ENCODE data around the gene SLC24A3. TPM values are rescaled to one million over a fixed set of nuclear protein-coding genes. Genes with fewer than 3 reads are reported as not detected.

Gene SLC24A3
- total and polyA plus RNA-seq, 4 donors: 17.5 to 64.9 (median 43.8) TPM

- Histone ChIP-seq H3K4me3 (ENCODE audit: low read depth, low read length) (no peak overlapping the region), H3K4me1 (ENCODE audit: control insufficient read depth, insufficient read depth, low read length) (no peaks in the 10 kb centered on the region), H3K27ac (ENCODE audit: low read depth, low read length) (no peak overlapping the region), H3K9me3 (ENCODE audit: control insufficient read depth, insufficient read depth, low read length) (no peaks in the 10 kb centered on the region), H3K36me3 (ENCODE audit: control insufficient read depth, insufficient read depth, low read length) (peaks cover 3% of the 10 kb centered on the region), H3K27me3 (ENCODE audit: control insufficient read depth, insufficient read depth, low read length) (no peaks in the 10 kb centered on the region)
- no peak for DNase-seq (ENCODE audit: low read depth in 4 of 6, low spot score in 6 of 6)
- WGBS (ENCODE audit: insufficient coverage): 60% methylated on average over 1 of the region's 4 CpGs
Measured at GRCh38 chr20:19522836-19523590, 310.6 kb downstream of the SLC24A3 start.

GRCh38 chr20:19524691-19525090 is 312.2 kb downstream of the SLC24A3 start:
- Histone ChIP-seq H3K27ac (ENCODE audit: low read depth, low read length) (no peak overlapping the region), H3K9me3 (ENCODE audit: control insufficient read depth, insufficient read depth, low read length) (no peaks in the 10 kb centered on the region), H3K36me3 (ENCODE audit: control insufficient read depth, insufficient read depth, low read length) (peaks cover 3% of the 10 kb centered on the region), H3K27me3 (ENCODE audit: control insufficient read depth, insufficient read depth, low read length) (no peaks in the 10 kb centered on the region), H3K4me3 (ENCODE audit: low read depth, low read length) (no peak overlapping the region), H3K4me1 (ENCODE audit: control insufficient read depth, insufficient read depth, low read length) (peaks cover 4% of the 10 kb centered on the region)
- no peak for DNase-seq (ENCODE audit: low read depth in 4 of 6, low spot score in 6 of 6)
- 20% methylated on average over 1 of the region's 1 CpG for WGBS (ENCODE audit: insufficient coverage)

- Histone ChIP-seq H3K9me3 (ENCODE audit: control insufficient read depth, insufficient read depth, low read length) (no peaks in the 10 kb centered on the region), H3K27me3 (ENCODE audit: control insufficient read depth, insufficient read depth, low read length) (no peaks in the 10 kb centered on the region), H3K27ac (ENCODE audit: low read depth, low read length) (no peak overlapping the region), H3K4me3 (ENCODE audit: low read depth, low read length) (no peak overlapping the region), H3K4me1 (ENCODE audit: control insufficient read depth, insufficient read depth, low read length) (peaks cover 4% of the 10 kb centered on the region), H3K36me3 (ENCODE audit: control insufficient read depth, insufficient read depth, low read length) (peaks cover 6% of the 10 kb centered on the region)
- WGBS (ENCODE audit: insufficient coverage): 94% methylated on average over 2 of the region's 2 CpGs
- no peak for DNase-seq (ENCODE audit: low read depth in 4 of 6, low spot score in 6 of 6)
Measured at GRCh38 chr20:19527509-19527908, 315.1 kb downstream of the SLC24A3 start.

GRCh38 chr20:19528286-19529030 is 316.0 kb downstream of the SLC24A3 start:
- Histone ChIP-seq H3K36me3 (ENCODE audit: control insufficient read depth, insufficient read depth, low read length) (peaks cover 6% of the 10 kb centered on the region), H3K27ac (ENCODE audit: low read depth, low read length) (no peak overlapping the region), H3K4me1 (ENCODE audit: control insufficient read depth, insufficient read depth, low read length) (peaks cover 4% of the 10 kb centered on the region), H3K4me3 (ENCODE audit: low read depth, low read length) (no peak overlapping the region), H3K9me3 (ENCODE audit: control insufficient read depth, insufficient read depth, low read length) (no peaks in the 10 kb centered on the region), H3K27me3 (ENCODE audit: control insufficient read depth, insufficient read depth, low read length) (no peaks in the 10 kb centered on the region)
- WGBS (ENCODE audit: insufficient coverage): 90% methylated on average over 4 of the region's 5 CpGs
- no peak for DNase-seq (ENCODE audit: low read depth in 4 of 6, low spot score in 6 of 6)

GRCh38 chr20:19530006-19530405 is 317.6 kb downstream of the SLC24A3 start:
- H3K27me3 ChIP-seq (ENCODE audit: control insufficient read depth, insufficient read depth, low read length): no peaks in the 10 kb centered on the region
- H3K4me1 ChIP-seq (ENCODE audit: control insufficient read depth, insufficient read depth, low read length): peaks cover 4% of the 10 kb centered on the region
- H3K4me3 ChIP-seq (ENCODE audit: low read depth, low read length): no peak overlapping the region
- H3K9me3 ChIP-seq (ENCODE audit: control insufficient read depth, insufficient read depth, low read length): no peaks in the 10 kb centered on the region
- H3K27ac ChIP-seq (ENCODE audit: low read depth, low read length): no peak overlapping the region
- peaks cover 6% of the 10 kb centered on the region for H3K36me3 ChIP-seq (ENCODE audit: control insufficient read depth, insufficient read depth, low read length)
- WGBS (ENCODE audit: insufficient coverage): 80% methylated on average over 1 of the region's 5 CpGs
- peak in 2 of 6 donors; percentile 40 to 81 for DNase-seq (ENCODE audit: low read depth in 4 of 6, low spot score in 6 of 6)

GRCh38 chr20:19531446-19531845 is 319.0 kb downstream of the SLC24A3 start:
- peaks cover 3% of the 10 kb centered on the region for H3K9me3 ChIP-seq (ENCODE audit: control insufficient read depth, insufficient read depth, low read length)
- H3K4me1 ChIP-seq (ENCODE audit: control insufficient read depth, insufficient read depth, low read length): peaks cover 4% of the 10 kb centered on the region
- H3K4me3 ChIP-seq (ENCODE audit: low read depth, low read length): no peak overlapping the region
- DNase-seq (ENCODE audit: low read depth in 4 of 6, low spot score in 6 of 6): no peak
- no peaks in the 10 kb centered on the region for H3K27me3 ChIP-seq (ENCODE audit: control insufficient read depth, insufficient read depth, low read length)
- 79% methylated on average over 3 of the region's 5 CpGs for WGBS (ENCODE audit: insufficient coverage)
- no peak overlapping the region for H3K27ac ChIP-seq (ENCODE audit: low read depth, low read length)
- peaks cover 3% of the 10 kb centered on the region for H3K36me3 ChIP-seq (ENCODE audit: control insufficient read depth, insufficient read depth, low read length)

- no peaks in the 10 kb centered on the region for H3K36me3 ChIP-seq (ENCODE audit: control insufficient read depth, insufficient read depth, low read length)
- peaks cover 3% of the 10 kb centered on the region for H3K9me3 ChIP-seq (ENCODE audit: control insufficient read depth, insufficient read depth, low read length)
- H3K4me3 ChIP-seq (ENCODE audit: low read depth, low read length): no peak overlapping the region
- WGBS (ENCODE audit: insufficient coverage): 83% methylated on average over 1 of the region's 3 CpGs
- H3K4me1 ChIP-seq (ENCODE audit: control insufficient read depth, insufficient read depth, low read length): peaks cover 7% of the 10 kb centered on the region
- DNase-seq (ENCODE audit: low read depth in 4 of 6, low spot score in 6 of 6): peak in 1 of 6 donors; percentile 60
- no peaks in the 10 kb centered on the region for H3K27me3 ChIP-seq (ENCODE audit: control insufficient read depth, insufficient read depth, low read length)
- no peak overlapping the region for H3K27ac ChIP-seq (ENCODE audit: low read depth, low read length)
Measured at GRCh38 chr20:19538556-19538955, 326.1 kb downstream of the SLC24A3 start.

GRCh38 chr20:19539191-19539590 is 326.7 kb downstream of the SLC24A3 start:
- Histone ChIP-seq H3K27me3 (ENCODE audit: control insufficient read depth, insufficient read depth, low read length) (no peaks in the 10 kb centered on the region), H3K4me3 (ENCODE audit: low read depth, low read length) (no peak overlapping the region), H3K36me3 (ENCODE audit: control insufficient read depth, insufficient read depth, low read length) (no peaks in the 10 kb centered on the region), H3K4me1 (ENCODE audit: control insufficient read depth, insufficient read depth, low read length) (peaks cover 7% of the 10 kb centered on the region), H3K27ac (ENCODE audit: low read depth, low read length) (no peak overlapping the region), H3K9me3 (ENCODE audit: control insufficient read depth, insufficient read depth, low read length) (peaks cover 3% of the 10 kb centered on the region)
- WGBS (ENCODE audit: insufficient coverage): 79% methylated on average over 2 of the region's 4 CpGs
- DNase-seq (ENCODE audit: low read depth in 4 of 6, low spot score in 6 of 6): no peak

GRCh38 chr20:19540392-19540791 is 327.9 kb downstream of the SLC24A3 start:
- no CpG with 5 or more reads among the region's 7 CpGs for WGBS (ENCODE audit: insufficient coverage)
- peak in 3 of 6 donors; percentile 15 to 62 (median 56) for DNase-seq (ENCODE audit: low read depth in 4 of 6, low spot score in 6 of 6)

More at GRCh38 chr20:19540392-19540791, 327.9 kb downstream of the SLC24A3 start:
- H3K4me1 ChIP-seq (ENCODE audit: control insufficient read depth, insufficient read depth, low read length): peaks cover 7% of the 10 kb centered on the region
- H3K4me3 ChIP-seq (ENCODE audit: low read depth, low read length): no peak overlapping the region
- no peaks in the 10 kb centered on the region for H3K36me3 ChIP-seq (ENCODE audit: control insufficient read depth, insufficient read depth, low read length)
- H3K9me3 ChIP-seq (ENCODE audit: control insufficient read depth, insufficient read depth, low read length): peaks cover 2% of the 10 kb centered on the region
- H3K27ac ChIP-seq (ENCODE audit: low read depth, low read length): no peak overlapping the region
- no peaks in the 10 kb centered on the region for H3K27me3 ChIP-seq (ENCODE audit: control insufficient read depth, insufficient read depth, low read length)

All from spinal cord (tissue), 10 donors.